DOHH2 (cell line): ENCODE results near the gene OOSP3.
"Not testable (repeated sequence)": the region's sequence is repeated elsewhere in the genome, so short reads cannot be mapped to it uniquely, and the experiment has no call there.

ENCODE experiments used
- H3F3A ChIP-seq: fragments of 200-600 bp; sonication (generic), shearing (Covaris generic); 2 replicates; pipeline ENCODE4 v1.6.0; 2016; ENCODE audit warnings: antibody characterized with exemption, mild to moderate bottlenecking; ENCODE audit not compliant: control insufficient read depth, insufficient read depth
- H3K27ac ChIP-seq: fragments of 200-600 bp; sonication (generic); 2 replicates; pipeline ENCODE4 v1.5.1; 2014; ENCODE audit warnings: low read depth, mild to moderate bottlenecking, low read length, moderate library complexity
- H3K27me3 ChIP-seq: fragments of 200-600 bp; sonication (generic); 2 replicates; pipeline ENCODE4 v1.6.1; 2014; ENCODE audit warnings: mild to moderate bottlenecking, low read length, mixed read lengths; ENCODE audit not compliant: control insufficient read depth
- H3K36me3 ChIP-seq: fragments of 200-600 bp; sonication (generic); 2 replicates; pipeline ENCODE4 v1.6.1; 2014; ENCODE audit warnings: mild to moderate bottlenecking, low read length, moderate library complexity, mixed read lengths; ENCODE audit not compliant: control insufficient read depth
- H3K4me1 ChIP-seq: fragments of 200-600 bp; sonication (generic); 2 replicates; pipeline ENCODE4 v1.6.1; 2014; ENCODE audit warnings: mild to moderate bottlenecking, low read length, mixed read lengths; ENCODE audit not compliant: control insufficient read depth
- H3K4me2 ChIP-seq: fragments of 200-600 bp; sonication (generic); 2 replicates; pipeline ENCODE4 v1.6.0; 2014; ENCODE audit warnings: mild to moderate bottlenecking, low read length, moderate library complexity
- H3K4me3 ChIP-seq: fragments of 200-600 bp; sonication (generic); 2 replicates; pipeline ENCODE4 v1.5.1; 2014; ENCODE audit warnings: mild to moderate bottlenecking, low read length, mixed read lengths
- H3K79me2 ChIP-seq: fragments of 200-600 bp; sonication (generic); 2 replicates; pipeline ENCODE4 v1.6.1; 2014; ENCODE audit warnings: mild to moderate bottlenecking, low read length, mixed read lengths; ENCODE audit not compliant: control insufficient read depth
- H3K9me2 ChIP-seq: fragments of 200-600 bp; sonication (generic); replicated peaks from 2 replicates; pipeline ENCODE4 v1.6.1; 2014; ENCODE audit warnings: mild to moderate bottlenecking, low read length, mixed read lengths; ENCODE audit not compliant: control insufficient read depth
- H3K9me3 ChIP-seq: fragments of 200-600 bp; sonication (generic); 2 replicates; pipeline ENCODE4 v1.6.1; 2014; ENCODE audit warnings: antibody characterized with exemption, low read length, mixed read lengths; ENCODE audit not compliant: control insufficient read depth, insufficient read depth
- H4K20me1 ChIP-seq: fragments of 200-600 bp; sonication (generic); 2 replicates; pipeline ENCODE4 v1.6.0; 2014; ENCODE audit warnings: low read depth, mild to moderate bottlenecking, antibody characterized with exemption, low read length, moderate library complexity; ENCODE audit not compliant: control insufficient read depth, insufficient read depth
- CTCF ChIP-seq: fragments of 200-600 bp; sonication (generic); IDR thresholded peaks from one replicate; pipeline ENCODE4 v1.5.1; 2014; ENCODE audit warnings: antibody characterized with exemption, mild to moderate bottlenecking, low read depth, low read length; ENCODE audit not compliant: poor library complexity, severe bottlenecking
- EZH2phosphoT487 ChIP-seq: fragments of 200-600 bp; sonication (generic); IDR thresholded peaks from 2 replicates; pipeline ENCODE4 v1.6.1; 2017; ENCODE audit warnings: borderline replicate concordance, mild to moderate bottlenecking, antibody characterized with exemption, low read length, moderate library complexity, mixed read lengths

Gene OOSP3

GRCh38 chr11:59879567-59879966, 985 bp downstream of the OOSP3 start:
- TF ChIP-seq EZH2phosphoT487 (no peak), CTCF (no peak)
- H3K9me2 ChIP-seq, result no peaks in the 10 kb centered on the region
- no peak overlapping the region for H3K27ac ChIP-seq
- H3K36me3 ChIP-seq, result no peaks in the 10 kb centered on the region
- H3K27me3 ChIP-seq, result no peaks in the 10 kb centered on the region
- no peaks in the 10 kb centered on the region for H4K20me1 ChIP-seq
- no peaks in the 10 kb centered on the region for H3K9me3 ChIP-seq
- no peak overlapping the region for H3K4me3 ChIP-seq
- no peaks in the 10 kb centered on the region for H3K79me2 ChIP-seq
- H3K4me1 ChIP-seq, result no peaks in the 10 kb centered on the region
- H3K4me2 ChIP-seq, result no peak overlapping the region
- H3F3A ChIP-seq, result no peaks in the 10 kb centered on the region

- H3F3A ChIP-seq, result no peaks in the 10 kb centered on the region
- TF ChIP-seq EZH2phosphoT487, result no peak
- no peak for TF ChIP-seq CTCF
- no peak overlapping the region for H3K27ac ChIP-seq
- H3K9me3 ChIP-seq, result no peaks in the 10 kb centered on the region
- H3K79me2 ChIP-seq, result no peaks in the 10 kb centered on the region
- no peaks in the 10 kb centered on the region for H3K27me3 ChIP-seq
- no peaks in the 10 kb centered on the region for H4K20me1 ChIP-seq
- no peak overlapping the region for H3K4me2 ChIP-seq
- H3K36me3 ChIP-seq, result no peaks in the 10 kb centered on the region
- H3K9me2 ChIP-seq, result no peaks in the 10 kb centered on the region
- no peak overlapping the region for H3K4me3 ChIP-seq
- H3K4me1 ChIP-seq, result no peaks in the 10 kb centered on the region
Observed at GRCh38 chr11:59883597-59883996, 5.0 kb downstream of the OOSP3 start.

- H3K9me3 ChIP-seq, H3K4me2 ChIP-seq: not testable (repeated sequence)
Observed at GRCh38 chr11:59887156-59887555, 8.6 kb downstream of the OOSP3 start.

GRCh38 chr11:59891781-59892181, 13.2 kb downstream of the OOSP3 start:
- no peaks in the 10 kb centered on the region for H3K9me2 ChIP-seq
- H4K20me1 ChIP-seq, result no peaks in the 10 kb centered on the region
- TF ChIP-seq EZH2phosphoT487 (no peak), CTCF (no peak)
- H3K4me1 ChIP-seq, result no peaks in the 10 kb centered on the region
- no peaks in the 10 kb centered on the region for H3K79me2 ChIP-seq
- no peaks in the 10 kb centered on the region for H3K9me3 ChIP-seq
- H3K27me3 ChIP-seq, result no peaks in the 10 kb centered on the region
- H3F3A ChIP-seq, result no peaks in the 10 kb centered on the region
- no peak overlapping the region for H3K4me2 ChIP-seq
- no peak overlapping the region for H3K4me3 ChIP-seq
- H3K27ac ChIP-seq, result no peak overlapping the region
- H3K36me3 ChIP-seq, result no peaks in the 10 kb centered on the region

More at GRCh38 chr11:59887156-59887555, 8.6 kb downstream of the OOSP3 start:
- not testable (repeated sequence) for H3K36me3 ChIP-seq, H3K79me2 ChIP-seq, H3K9me2 ChIP-seq, H3K27me3 ChIP-seq, H3K4me3 ChIP-seq, H3F3A ChIP-seq, H3K27ac ChIP-seq, H4K20me1 ChIP-seq, H3K4me1 ChIP-seq
